ENCODE results near the gene MAP3K10.
A peak's percentile ranks its signal among the peaks of the same experiment; 100 is the strongest.

The MAP3K10 gene

GRCh38 chr19:40217027-40217810, 26.0 kb downstream of the MAP3K10 start (continued):
- TF ChIP-seq ZSCAN18 (tag by site-specific recombination; IDR thresholded peaks at IDR 0.05) (no peak), ZNF501 (tag by site-specific recombination; IDR thresholded peaks at IDR 0.05) (peak; percentile 65), ZBTB7A (tag by site-specific recombination; IDR thresholded peaks at IDR 0.05; ENCODE audit: low read depth) (peak; percentile 0; the same call in 1 of the 2 replicates), ZNF777 (tag by site-specific recombination; IDR thresholded peaks at IDR 0.05; ENCODE audit: borderline replicate concordance) (peak; percentile 81), ZNF629 (tag by site-specific recombination; IDR thresholded peaks at IDR 0.05) (no peak; the same call in 1 of the 2 replicates), ZNF350 (tag by site-specific recombination; IDR thresholded peaks at IDR 0.05) (no peak), FEZF1 (tag by site-specific recombination; IDR thresholded peaks at IDR 0.05) (no peak), SALL2 (tag by site-specific recombination; IDR thresholded peaks at IDR 0.05; ENCODE audit: borderline replicate concordance) (no peak), ZEB2 (tag by site-specific recombination; IDR thresholded peaks at IDR 0.05) (0 out of 2 replicates have a peak, but pooled peaks have one; percentile 16), ZFP37 (tag by site-specific recombination; IDR thresholded peaks at IDR 0.05) (peak; percentile 49; the same call in 1 of the 2 replicates), OVOL3 (tag by site-specific recombination; IDR thresholded peaks at IDR 0.05) (no peak), ZNF514 (tag by site-specific recombination; IDR thresholded peaks at IDR 0.05) (no peak), KLF16 (tag by site-specific recombination; IDR thresholded peaks at IDR 0.05) (0 out of 2 replicates have a peak, but pooled peaks have one; percentile 22), ZFHX2 (tag by site-specific recombination; conservative IDR thresholded peaks at IDR 0.05) (no peak; the same call in 1 of the 2 replicates), KLF17 (tag by site-specific recombination; IDR thresholded peaks at IDR 0.05) (peak; percentile 60), ZNF639 (tag by site-specific recombination; IDR thresholded peaks at IDR 0.05) (0 out of 2 replicates have a peak, but pooled peaks have one; percentile 36), MYNN (tag by site-specific recombination; IDR thresholded peaks at IDR 0.05; ENCODE audit: borderline replicate concordance) (no peak), TSHZ1 (tag by site-specific recombination; IDR thresholded peaks at IDR 0.05; ENCODE audit: borderline replicate concordance) (no peak), SCRT1 (tag by site-specific recombination; IDR thresholded peaks at IDR 0.05; ENCODE audit: borderline replicate concordance) (no peak), ZBTB48 (tag by site-specific recombination; IDR thresholded peaks at IDR 0.05) (peak; percentile 80), ZNF23 (tag by site-specific recombination; IDR thresholded peaks at IDR 0.05; ENCODE audit: borderline replicate concordance) (no peak), KLF7 (tag by site-specific recombination; IDR thresholded peaks at IDR 0.05; ENCODE audit: borderline replicate concordance) (no peak), ZNF391 (tag by site-specific recombination; IDR thresholded peaks at IDR 0.05; ENCODE audit: borderline replicate concordance, low read depth) (peak; percentile 19; the same call in 1 of the 2 replicates), ZNF146 (tag by site-specific recombination; IDR thresholded peaks at IDR 0.05) (no peak), SP7 (tag by site-specific recombination; IDR thresholded peaks at IDR 0.05) (peak; percentile 74; the same call in 1 of the 2 replicates), HIC1 (tag by site-specific recombination; IDR thresholded peaks at IDR 0.05) (peak; percentile 75), YY1 (tag by site-specific recombination; IDR thresholded peaks at IDR 0.05) (no peak), ZNF19 (tag by site-specific recombination; IDR thresholded peaks at IDR 0.05; ENCODE audit: low read depth) (no peak)
